GM12878 (cell line): ENCODE data around the gene ZNF644.

Experiments
- CEBPB ChIP-seq, 2 experiments: fragments of 150-350 bp in 1 of 2; IDR thresholded peaks; 2 replicates each; pipeline ENCODE4 v1.6.1; 2012 to 2014; ENCODE audit warnings: low read depth in 2 of 2, low read length in 2 of 2, borderline replicate concordance in 1 of 2, inconsistent platforms in 1 of 2
- CHD2 ChIP-seq: IDR thresholded peaks from 2 replicates; pipeline ENCODE4 v1.6.1; 2011; ENCODE audit warnings: low read depth, low read length, improper control_type of control experiment, borderline replicate concordance
- CTCF ChIP-seq, 3 experiments: IDR thresholded peaks in 2 of 3; conservative IDR thresholded peaks in 1 of 3; 2 replicates each; pipeline ENCODE4 v1.5.1; 2011; ENCODE audit warnings: low read depth in 3 of 3, low read length in 3 of 3, mild to moderate bottlenecking in 3 of 3, control low read depth in 2 of 3, moderate library complexity in 2 of 3, inconsistent platforms in 1 of 3, mixed read lengths in 1 of 3; ENCODE audit not compliant: control insufficient read depth in 2 of 3, insufficient read depth in 1 of 3; ENCODE audit errors: extremely low read depth in 1 of 3
- EP300 ChIP-seq, 2 experiments: fragments of 150-350 bp in 1 of 2; IDR thresholded peaks; 2 replicates each; pipeline ENCODE4 v1.6.1; 2011 to 2012; ENCODE audit warnings: low read depth in 2 of 2, low read length in 2 of 2, borderline replicate concordance in 1 of 2, improper control_type of control experiment in 1 of 2, inconsistent platforms in 1 of 2; ENCODE audit not compliant: control insufficient read depth in 1 of 2
- EZH2 ChIP-seq: IDR thresholded peaks from 2 replicates; pipeline ENCODE4 v1.6.1; 2012; ENCODE audit warnings: low read depth, mild to moderate bottlenecking, control low read depth, inconsistent platforms, low read length, borderline replicate concordance; ENCODE audit not compliant: control insufficient read depth
- NFIC ChIP-seq: IDR thresholded peaks from 2 replicates; pipeline ENCODE4 v1.6.1; 2012; ENCODE audit warnings: low read depth, mild to moderate bottlenecking, inconsistent platforms, low read length, moderate library complexity
- RAD21 ChIP-seq: IDR thresholded peaks from 2 replicates; pipeline ENCODE4 v1.6.1; 2011; ENCODE audit warnings: mild to moderate bottlenecking, low read depth, low read length, moderate library complexity; ENCODE audit not compliant: insufficient read depth

GRCh38 chr1:90987841-90988240 is 34.0 kb downstream of the ZNF644 start:
- TF ChIP-seq EZH2: no peak
- no peak for TF ChIP-seq EP300 (IDR thresholded peaks at IDR 0.05; ENCODE audit: borderline replicate concordance in 1 of 2, control insufficient read depth in 1 of 2, low read depth in 2 of 2, low read length in 2 of 2)
- no peak for TF ChIP-seq CHD2
- TF ChIP-seq CTCF (IDR thresholded peaks at IDR 0.05 in 2 of 3, conservative IDR thresholded peaks at IDR 0.05 in 1 of 3; ENCODE audit: control insufficient read depth in 2 of 3, extremely low read depth in 1 of 3, insufficient read depth in 1 of 3, low read depth in 3 of 3, low read length in 3 of 3): no peak
- no peak for TF ChIP-seq RAD21
- no peak for TF ChIP-seq NFIC
- no peak for TF ChIP-seq CEBPB (IDR thresholded peaks at IDR 0.05; ENCODE audit: borderline replicate concordance in 1 of 2, low read depth in 2 of 2, low read length in 2 of 2)
